Ovary (tissue), 3 donors: ENCODE results near the gene MSH3.

Source experiments
- CTCF ChIP-seq, 3 donors: fragments of 450-650 bp in 2 of 3; fragments of 200-600 bp in 1 of 3; IDR thresholded peaks; one replicate each; pipeline versions ENCODE4 v1.5.1 to v1.8.0; 2016 to 2022; ENCODE audit warnings: antibody characterized with exemption in 3 of 3, mild to moderate bottlenecking in 1 of 3
- EP300 ChIP-seq: sonication (generic); formaldehyde crosslinking; IDR thresholded peaks from one replicate; pipeline ENCODE4 v1.6.1; 2017; ENCODE audit warnings: antibody characterized with exemption
- POLR2A ChIP-seq: fragments of 450-650 bp; IDR thresholded peaks from one replicate; pipeline ENCODE4 v1.6.1; 2017; ENCODE audit warnings: antibody characterized with exemption, mild to moderate bottlenecking, moderate library complexity
- donor health status: DM: no; HTN: no; CAD: no.

- TF ChIP-seq CTCF (IDR thresholded peaks at IDR 0.05) = no peak
- TF ChIP-seq POLR2A = no peak
- no peak for TF ChIP-seq EP300
These were observed 99.3 kb downstream of the MSH3 start for GRCh38 chr5:80753712-80754111.
